WTC11 (cell line): ENCODE measurements around the gene CYTH3.

Source experiments
- ZBTB21 ChIP-seq: sonication (generic); formaldehyde crosslinking; IDR thresholded peaks from 2 replicates; pipeline ENCODE4 v1.8.1; 2023; ENCODE audit warnings: mild to moderate bottlenecking, missing genetic modification reagents, borderline replicate concordance
- TF ChIP-seq, protein P1 (sequence below): sonication (generic); formaldehyde crosslinking; IDR thresholded peaks from 2 replicates; pipeline ENCODE4 v1.8.1; 2023; ENCODE audit warnings: mild to moderate bottlenecking, missing genetic modification reagents, moderate library complexity

DNA sequence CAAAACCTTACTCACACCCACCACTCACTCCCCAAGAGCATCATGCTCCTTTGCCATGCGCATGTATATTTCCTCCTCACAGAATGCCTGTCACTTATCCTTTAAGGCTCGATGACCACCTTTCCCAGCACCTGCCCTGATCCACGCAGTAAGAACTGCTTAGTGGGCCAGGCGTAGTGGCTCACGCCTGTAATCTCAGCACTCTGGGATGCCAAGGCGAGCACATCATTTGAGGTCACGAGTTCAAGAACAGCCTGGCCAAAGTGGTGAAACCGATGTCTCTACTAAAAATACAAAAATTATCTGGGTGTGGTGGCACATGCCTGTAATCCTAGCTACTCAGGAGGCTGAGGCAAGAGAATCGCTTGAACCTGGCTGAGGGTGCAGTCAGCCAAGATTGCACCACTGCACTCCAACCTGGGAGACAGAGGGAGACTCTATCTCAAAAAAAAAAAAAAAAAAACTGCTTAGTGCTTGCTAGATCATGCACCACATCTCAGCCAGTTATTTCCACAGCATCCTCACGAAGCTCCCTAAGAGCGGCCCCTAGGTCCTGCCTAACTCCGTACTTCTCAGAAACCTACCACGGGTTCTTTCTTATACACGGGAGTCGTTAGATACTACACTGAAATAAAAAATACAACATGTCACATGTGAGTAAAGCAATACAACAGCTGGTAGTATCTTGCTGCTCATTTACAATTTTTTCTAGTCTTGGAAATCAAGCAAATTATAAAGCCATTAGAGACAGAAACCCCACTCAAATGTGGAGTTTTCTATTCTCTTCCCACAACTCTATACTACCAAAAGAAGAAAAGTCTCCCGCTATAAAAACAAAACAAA lies 37.2 kb downstream of the CYTH3 start:
- TF ChIP-seq, protein P1, sequence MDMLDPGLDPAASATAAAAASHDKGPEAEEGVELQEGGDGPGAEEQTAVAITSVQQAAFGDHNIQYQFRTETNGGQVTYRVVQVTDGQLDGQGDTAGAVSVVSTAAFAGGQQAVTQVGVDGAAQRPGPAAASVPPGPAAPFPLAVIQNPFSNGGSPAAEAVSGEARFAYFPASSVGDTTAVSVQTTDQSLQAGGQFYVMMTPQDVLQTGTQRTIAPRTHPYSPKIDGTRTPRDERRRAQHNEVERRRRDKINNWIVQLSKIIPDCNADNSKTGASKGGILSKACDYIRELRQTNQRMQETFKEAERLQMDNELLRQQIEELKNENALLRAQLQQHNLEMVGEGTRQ (CRISPR knock-in tag), result no peak
- TF ChIP-seq ZBTB21 (CRISPR knock-in tag), result no peak
